HG03520 (cell line): ENCODE results near the gene CPNE6.

Experiments
- ATAC-seq: cut with Tn5 transposase; IDR thresholded peaks from one replicate; pipeline ENCODE4 v1.9.1; 2021; ENCODE audit warnings: mild to moderate bottlenecking, moderate library complexity; ENCODE audit not compliant: unreplicated experiment

The CPNE6 gene

GRCh38 chr14:24068711-24069410, 2.5 kb upstream of the CPNE6 start:
- ATAC-seq, result no peak

GRCh38 chr14:24069411-24069735, 2.0 kb upstream of the CPNE6 start:
- no peak for ATAC-seq

DNA sequence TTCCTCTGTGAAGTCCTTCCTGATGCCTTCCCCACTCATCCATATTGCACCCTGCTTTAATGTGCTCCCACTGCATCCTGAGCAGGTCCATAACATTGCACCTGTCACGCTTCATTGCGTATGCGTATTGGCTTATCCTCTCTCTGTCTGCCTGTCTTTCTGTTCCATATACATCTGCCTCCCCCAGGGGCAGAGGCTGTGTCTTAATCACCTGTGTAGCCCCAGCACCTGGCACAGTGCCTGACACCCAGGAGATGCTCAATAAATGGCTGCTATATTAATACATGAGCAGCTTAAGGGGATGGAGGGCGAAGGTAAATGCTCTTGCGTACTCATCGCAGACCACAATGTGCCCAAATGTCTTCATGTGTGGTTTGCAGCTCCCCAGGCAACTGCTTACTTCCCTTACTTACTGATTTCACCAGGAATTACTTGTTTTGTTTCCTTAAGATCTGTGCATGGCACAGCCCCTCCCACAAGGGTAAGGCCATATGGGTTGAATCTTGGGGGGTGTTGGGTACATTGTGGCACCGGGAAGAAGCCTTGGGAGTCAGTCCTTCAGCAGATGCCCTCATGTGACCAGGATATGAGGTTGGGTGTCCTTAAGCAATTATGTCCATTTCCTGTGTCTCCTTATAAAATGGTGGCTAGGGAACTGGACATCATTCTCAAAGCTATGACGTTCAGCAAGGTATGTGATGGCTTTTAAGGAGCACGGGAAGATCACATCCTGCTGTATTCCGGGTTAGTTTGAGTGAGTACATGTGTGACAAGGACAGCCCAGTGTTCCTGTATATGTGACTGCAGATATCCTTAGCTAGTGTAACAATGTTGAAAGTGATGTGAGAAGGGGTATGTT, 848 bp upstream of the CPNE6 start:
- ATAC-seq, result no peak

- ATAC-seq, result no peak
These were observed 571 bp downstream of the CPNE6 start for GRCh38 chr14:24071836-24072430.

DNA sequence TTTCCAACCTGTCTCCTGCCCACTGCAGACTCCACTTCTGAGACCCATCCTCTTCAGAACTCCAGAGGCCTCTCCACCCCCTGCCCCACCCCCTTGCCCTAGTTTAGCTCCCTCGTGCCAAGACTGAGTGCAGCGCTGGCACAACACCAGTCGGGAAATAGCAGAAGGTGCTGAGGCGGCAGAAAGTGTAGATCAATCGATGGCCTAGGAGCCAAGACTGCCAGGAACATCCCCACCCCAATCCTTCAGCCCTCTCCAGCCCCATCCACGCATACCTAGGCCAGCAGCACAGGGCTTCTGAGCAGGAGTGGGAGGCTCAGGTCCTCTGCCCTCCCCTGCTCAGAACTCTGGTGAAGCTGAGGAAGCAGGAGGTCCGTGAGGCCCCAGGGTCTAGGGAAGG, 1.1 kb downstream of the CPNE6 start:
- ATAC-seq, result no peak

DNA sequence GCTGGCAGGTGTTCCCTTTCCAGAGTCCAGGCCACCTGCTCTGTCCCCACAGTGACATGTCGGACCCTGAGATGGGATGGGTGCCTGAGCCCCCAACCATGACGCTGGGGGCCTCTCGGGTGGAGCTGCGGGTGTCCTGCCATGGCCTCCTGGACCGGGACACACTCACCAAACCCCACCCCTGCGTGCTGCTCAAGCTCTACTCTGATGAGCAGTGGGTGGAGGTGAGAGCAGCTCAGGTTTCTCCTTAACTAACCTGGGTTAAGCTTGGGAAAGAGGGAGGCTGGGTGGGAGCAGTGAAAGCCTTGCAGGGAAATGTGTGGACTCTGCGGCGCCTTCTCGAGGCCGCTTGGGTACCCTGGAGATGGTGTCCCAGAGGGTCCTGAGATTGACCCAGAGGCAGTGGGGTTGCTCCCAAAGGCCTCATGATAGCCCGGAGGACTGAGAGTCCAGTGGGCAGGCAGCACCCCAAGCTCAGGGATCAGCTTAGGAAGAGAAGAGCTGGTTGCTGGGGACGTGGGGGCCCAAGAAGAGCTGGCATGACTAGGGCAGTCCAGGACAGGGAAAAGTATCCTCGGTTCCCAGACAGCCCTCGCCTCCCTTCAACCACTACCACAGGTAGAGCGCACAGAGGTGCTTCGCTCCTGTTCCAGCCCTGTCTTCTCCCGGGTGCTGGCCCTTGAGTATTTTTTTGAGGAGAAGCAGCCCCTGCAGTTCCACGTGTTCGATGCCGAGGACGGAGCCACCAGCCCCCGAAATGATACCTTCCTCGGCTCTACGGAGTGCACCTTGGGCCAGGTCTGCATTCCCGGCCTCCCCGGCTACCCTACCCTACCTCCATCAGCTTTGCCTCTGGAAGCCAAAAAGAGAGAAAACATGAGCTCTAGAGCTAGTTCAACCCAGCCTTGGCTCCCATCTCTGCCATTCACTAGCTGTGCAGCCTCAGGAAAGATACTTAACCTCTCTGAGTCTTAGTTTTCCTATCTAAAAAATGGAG, 1.8 kb downstream of the CPNE6 start:
- ATAC-seq, result no peak

DNA sequence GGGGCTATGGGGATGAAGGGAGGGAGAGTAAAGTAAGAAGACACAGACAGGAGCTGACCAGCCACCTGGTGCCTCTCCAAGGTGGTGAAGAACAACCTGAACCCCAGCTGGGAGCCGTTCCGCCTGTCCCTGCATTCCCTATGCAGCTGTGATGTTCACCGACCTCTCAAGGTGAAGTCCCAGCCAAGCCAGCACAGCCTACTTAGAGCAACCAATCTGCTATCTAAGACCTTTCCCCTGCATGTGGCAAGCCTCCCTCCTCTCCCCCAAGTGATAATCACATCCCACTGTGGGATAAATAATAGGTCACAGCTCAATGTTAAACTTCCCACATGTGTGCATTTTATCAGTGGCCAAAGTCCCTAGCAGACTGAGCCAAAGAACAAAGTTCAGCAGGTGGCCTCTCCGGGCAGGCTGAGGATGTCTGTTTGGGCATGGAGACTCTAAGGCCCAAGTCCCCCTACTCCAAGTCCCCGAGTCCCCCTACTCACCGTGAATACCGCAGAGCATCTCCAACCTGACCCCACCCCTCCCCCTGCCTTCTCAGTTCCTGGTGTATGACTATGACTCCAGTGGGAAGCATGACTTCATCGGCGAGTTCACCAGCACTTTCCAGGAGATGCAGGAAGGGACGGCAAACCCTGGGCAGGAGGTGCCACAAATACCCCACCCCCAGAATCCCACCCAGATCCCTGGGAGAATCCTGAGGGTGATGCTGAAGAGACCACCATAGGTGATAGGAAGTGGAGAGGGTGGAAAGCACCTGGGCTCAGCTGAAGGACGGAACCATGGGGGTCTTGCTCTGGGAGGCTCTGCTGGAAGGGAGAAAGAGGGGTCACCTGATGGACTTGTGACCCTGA, 3.5 kb downstream of the CPNE6 start:
- ATAC-seq, result no peak

- no peak for ATAC-seq
These were observed 4.3 kb downstream of the CPNE6 start for GRCh38 chr14:24075485-24076301.

DNA sequence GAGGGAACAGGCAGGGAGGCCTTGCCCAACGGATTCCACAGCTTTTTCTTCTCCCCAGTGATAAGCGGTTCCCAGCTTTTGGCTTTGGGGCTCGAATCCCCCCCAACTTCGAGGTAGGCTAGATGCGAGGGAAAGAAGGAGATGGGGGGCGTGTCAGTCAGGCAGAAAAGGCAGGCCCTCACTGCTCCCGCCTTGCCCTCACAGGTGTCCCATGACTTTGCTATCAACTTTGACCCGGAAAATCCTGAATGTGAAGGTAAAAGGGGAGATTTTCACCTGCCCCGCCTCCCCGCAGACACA, 4.9 kb downstream of the CPNE6 start:
- ATAC-seq, result no peak

DNA sequence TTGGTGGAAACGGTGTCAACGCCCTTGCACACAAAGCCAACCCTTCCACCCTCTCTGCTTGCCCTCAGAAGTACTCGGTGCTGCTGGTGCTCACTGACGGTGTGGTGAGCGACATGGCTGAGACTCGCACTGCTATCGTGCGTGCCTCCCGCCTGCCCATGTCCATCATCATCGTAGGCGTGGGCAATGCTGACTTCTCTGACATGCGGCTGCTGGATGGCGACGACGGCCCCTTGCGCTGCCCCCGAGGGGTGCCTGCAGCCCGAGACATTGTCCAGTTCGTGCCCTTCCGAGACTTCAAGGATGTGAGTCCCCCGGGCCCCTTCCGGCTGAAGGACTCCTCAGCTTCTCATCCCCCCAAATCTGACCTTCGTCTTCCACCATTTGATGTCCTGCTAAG, 5.7 kb downstream of the CPNE6 start:
- no peak for ATAC-seq

DNA sequence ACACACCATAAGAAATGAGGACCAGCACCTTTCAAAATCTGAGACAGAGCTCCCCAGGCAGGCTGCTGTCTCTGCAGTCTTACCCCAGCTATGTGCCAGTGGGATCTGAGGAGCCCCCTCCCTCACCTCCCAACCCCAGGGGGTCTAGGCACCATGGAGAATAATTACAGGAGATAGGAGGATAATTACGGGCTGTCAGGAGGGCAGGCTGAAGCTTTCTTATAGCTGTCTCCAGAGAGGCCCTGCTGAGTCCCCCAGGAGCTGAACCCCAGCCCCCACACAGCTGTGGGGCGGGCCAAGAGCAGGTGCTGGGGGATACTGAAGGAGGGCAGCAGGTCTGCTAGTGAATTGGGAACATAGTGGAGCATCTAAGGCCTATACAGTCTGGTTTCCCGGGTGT, 6.8 kb downstream of the CPNE6 start:
- ATAC-seq, result no peak

- ATAC-seq, result no peak
These were observed 8.3 kb downstream of the CPNE6 start for GRCh38 chr14:24079491-24080141.

DNA sequence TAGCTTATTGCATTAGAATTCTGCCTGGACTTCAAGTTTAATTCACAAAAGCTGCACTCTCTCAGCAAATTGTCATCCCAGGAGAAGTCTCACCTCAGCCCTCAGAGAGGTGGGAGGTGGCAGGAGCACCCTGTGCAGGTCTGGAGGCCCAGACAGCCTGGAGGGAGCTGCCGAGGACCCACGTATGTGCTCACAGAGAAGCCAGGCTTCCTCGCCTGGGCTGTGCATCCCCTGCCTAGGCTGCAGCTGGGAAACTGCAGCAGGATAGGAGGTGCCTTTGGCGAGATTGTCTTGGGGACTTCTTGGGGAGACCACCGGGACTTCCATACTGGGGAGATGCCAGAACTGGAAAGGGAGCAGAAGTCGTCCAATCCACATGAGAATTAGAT, 8.8 kb downstream of the CPNE6 start:
- no peak for ATAC-seq

- peak; percentile 73 for ATAC-seq
These were observed 9.8 kb downstream of the CPNE6 start for GRCh38 chr14:24080888-24081738.

GRCh38 chr14:24081739-24082211, 10.4 kb downstream of the CPNE6 start:
- no peak for ATAC-seq

GRCh38 chr14:24082411-24083080, 11.2 kb downstream of the CPNE6 start:
- no peak for ATAC-seq

GRCh38 chr14:24083462-24083861, 12.1 kb downstream of the CPNE6 start:
- no peak for ATAC-seq
